ENCODE results near the gene SLAIN1.

Gene SLAIN1

Small RNA genes lying within 50 kb of the gene (small RNA-seq; reads per million reads assigned to genes)
- gene MIR3665 (0 reads per million in 2 experiments), gene SPTLC1P5 (0 reads per million in 2 experiments)

Measured in SK-N-DZ (cell line).